HG03432 (cell line): ENCODE results near the gene GNGT1.

ENCODE experiments used
- ATAC-seq: cut with Tn5 transposase; IDR thresholded peaks from one replicate; pipeline ENCODE4 v1.9.1; 2021; ENCODE audit warnings: mild to moderate bottlenecking, moderate library complexity; ENCODE audit not compliant: unreplicated experiment

The GNGT1 gene

DNA sequence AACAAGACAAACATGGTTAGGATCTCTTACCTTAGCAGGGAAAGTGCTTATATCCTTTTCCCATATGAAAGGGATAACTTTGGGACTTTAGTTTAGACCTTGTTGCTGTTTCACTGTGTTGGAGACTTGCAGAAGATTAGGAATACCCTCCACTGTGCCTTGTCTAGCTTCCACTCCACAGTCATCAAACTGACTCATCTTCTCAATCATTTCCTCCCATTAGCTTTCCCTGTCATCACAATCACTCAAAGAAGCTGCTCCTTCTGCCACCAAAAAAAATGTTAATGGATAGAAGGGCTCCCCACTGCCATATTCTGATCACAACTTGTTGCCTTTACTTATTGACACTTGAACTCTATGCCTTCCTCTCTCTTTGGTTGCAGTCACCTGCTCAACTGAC is 31.9 kb downstream of the GNGT1 start:
- ATAC-seq, result no peak

DNA sequence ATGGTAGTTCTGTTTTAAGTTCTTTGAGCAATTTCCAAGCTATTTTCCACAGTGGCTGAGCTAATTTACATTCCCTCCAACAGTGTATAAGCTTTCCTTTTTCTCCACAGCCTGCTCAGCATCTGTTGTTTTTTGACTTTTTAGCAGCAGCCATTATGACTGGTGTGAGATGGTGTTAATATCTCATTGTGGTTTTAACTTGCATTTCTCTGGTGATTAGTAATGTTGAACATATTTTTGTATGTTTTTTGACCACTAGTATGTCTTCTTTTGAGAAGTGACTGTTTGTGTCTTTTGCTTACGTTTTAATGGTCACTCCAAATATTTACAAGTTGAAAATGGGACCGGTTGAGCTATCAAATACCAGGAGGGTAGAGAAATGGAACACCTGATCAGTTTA is 35.6 kb downstream of the GNGT1 start:
- ATAC-seq, result no peak

DNA sequence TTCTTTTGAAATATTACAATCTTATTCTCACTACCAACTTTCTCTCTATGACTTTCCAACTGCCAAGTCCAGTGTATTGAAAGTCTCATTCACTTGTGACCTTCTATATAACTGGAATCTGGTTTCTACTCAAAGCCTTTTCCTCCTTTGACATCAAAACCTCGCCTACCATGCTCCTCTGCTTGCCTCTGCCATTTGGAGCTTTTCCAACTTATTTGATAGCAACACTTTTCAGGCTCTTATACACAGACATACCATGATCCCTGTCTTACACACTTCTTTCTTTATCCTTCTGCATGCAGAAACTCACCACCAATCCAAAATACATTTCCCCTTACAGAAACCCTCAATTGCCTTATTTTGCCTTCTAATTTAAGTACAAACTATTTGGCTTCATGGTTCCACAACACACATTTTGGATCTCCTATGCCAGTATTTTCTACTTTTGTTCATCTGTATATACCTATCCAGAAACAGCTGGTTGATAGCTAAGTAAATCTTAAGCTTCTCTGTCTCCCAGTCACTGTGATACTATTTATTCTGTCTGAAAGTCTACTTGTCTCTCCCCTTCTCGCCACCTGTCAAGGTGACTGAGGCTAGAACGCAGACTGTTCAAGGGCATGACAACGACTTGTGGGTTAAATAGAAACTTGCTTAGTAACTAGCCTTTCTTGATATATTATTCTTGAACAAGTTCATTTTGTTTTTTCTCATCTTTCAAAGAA is 37.6 kb downstream of the GNGT1 start:
- ATAC-seq, result peak; percentile 50

DNA sequence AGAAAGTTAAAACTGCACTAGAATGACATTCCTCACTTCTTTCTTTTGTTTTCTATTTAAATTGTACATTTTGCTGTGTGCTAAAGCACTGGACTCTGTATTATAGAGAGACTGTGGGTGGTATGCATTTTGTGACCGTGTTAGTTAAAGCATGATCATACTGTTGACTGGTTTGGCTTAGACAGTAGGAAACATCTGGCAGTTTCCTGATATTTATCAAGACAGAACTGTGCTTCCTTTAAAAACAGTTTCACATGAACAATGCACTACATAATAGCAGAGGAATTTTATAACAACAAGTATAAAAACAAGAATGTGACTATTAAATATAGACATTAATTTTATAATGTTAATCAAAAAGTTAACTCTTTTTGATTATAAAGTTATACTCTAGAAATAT is 38.3 kb downstream of the GNGT1 start:
- ATAC-seq, result no peak

DNA sequence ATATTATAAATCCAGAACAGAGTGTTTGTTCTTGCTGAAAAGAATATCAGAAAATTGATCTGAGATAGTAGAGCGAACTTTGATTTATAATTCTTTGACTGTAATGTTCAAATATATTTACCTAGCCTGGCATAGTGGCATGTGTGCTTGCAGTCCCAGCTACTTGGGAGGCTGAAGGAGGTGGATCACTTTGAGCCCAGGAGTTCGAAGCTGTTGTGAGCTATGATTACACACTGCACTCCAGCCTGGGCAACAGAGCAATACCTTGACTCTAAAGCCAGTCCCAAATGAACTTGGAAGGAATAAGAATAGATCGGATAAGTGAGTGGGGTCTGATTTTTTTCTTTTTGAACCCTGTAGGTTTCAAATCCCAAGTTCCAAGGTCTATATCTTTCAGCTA is 38.7 kb downstream of the GNGT1 start:
- ATAC-seq, result no peak

DNA sequence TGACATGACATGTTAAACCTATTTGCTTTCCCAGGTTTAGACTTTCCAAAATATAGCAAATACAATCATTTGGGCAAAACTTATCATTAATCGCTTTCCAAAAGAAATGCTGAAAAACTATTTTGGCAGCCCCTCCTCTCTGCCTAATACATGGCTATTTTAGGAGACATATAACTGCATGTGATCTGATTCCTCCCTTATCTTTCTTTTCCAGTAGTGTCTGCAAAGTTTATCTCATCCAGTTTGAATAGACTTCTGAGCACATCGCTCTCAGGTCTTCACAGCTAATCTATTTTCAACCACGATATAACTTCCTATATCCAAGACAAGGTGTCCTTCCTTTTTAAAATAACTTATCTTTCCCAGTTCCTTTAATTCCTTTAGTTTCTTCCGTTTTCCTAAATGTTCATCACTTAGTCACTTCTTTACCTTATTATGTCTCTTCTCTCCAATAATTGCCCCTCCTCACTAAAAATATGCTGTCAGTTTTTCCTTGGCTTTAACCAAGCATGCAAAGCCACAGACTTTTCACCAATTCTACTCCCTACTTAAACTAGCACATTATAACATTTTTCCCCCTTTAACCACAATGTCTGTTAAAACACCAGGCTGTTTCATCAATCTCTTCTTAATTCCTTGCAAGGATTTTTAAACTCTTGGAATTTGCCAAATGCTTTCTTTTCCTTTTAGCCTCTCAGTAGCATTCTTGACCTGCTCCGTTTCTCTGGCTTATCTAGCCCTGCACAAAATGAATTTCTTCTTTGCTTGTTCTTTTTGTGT is 39.6 kb downstream of the GNGT1 start:
- ATAC-seq, result no peak

DNA sequence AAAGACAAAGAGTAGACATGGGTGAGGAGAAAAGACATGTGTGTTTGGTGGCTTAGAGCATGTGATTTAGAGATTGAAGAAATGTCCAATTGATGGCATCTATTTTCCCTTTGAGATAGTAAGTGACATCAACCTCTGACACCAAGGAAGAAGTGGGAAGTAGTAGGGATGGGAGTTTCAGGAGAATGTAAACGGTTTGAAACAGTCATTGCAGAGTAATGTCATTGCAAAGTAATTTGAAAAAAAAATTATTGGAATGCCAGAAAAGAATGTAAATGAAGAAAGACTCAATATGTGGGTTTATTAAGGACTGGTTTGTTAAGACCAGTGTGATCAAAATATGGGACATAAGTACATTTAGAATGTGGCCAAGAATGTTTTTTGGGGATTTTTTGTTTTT is 41.7 kb downstream of the GNGT1 start:
- no peak for ATAC-seq

DNA sequence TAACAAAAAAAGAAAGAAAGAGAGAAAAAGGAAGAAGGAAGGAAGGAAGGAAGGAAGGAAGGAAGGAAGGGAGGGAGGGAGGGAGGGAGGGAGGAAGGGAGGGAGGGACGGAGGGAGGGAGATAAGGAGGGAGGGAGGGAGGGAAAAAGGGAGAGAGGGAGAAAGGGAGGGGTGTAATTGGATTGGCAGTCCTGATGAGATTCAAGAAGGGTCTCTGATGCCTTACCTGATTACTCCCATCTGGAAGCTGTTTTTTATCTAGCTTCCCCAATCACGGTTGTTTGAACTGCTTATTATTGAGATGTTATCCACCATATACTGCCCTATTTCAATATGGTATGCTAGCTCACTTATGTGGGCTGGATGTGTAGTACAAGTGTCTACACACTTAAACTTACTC is 42.5 kb downstream of the GNGT1 start:
- no peak for ATAC-seq

DNA sequence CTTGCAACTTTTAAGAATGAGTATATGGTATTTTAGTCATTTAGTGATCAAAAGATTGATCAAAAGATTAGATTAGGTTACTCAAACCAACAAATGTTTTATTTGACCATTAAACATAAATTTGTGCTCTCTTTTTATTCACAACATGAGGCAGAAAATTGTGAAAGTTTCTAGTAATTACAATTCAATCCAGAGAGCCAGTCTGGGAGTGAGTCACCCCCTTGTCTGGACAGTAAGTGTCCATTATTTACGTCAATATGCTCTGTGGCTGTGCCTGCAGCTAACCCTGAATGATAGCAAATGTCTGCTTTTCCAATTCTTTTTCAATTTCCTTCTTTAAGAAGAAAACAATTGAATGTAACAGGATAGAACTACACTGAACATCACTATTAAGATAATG is 43.1 kb downstream of the GNGT1 start:
- ATAC-seq, result no peak

DNA sequence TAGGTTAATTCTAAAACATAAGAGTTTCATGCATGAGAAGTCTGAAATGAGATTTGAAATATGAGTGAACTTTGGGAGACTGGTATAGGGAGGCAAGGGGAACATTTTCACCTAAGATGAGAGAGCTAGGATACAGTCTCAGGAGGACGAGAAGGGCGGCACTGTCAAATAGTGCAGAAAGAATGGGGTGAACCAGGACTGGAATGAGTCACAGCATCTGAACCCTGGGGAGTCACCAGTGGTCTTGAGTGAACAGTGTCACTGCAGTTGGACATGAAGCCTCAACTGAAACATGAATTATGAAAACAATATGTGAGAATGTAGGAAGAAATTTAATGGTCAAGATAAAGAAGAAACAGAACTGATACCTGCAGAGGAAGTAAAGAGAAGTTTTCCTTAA is 48.9 kb downstream of the GNGT1 start:
- ATAC-seq, result peak; percentile 89

DNA sequence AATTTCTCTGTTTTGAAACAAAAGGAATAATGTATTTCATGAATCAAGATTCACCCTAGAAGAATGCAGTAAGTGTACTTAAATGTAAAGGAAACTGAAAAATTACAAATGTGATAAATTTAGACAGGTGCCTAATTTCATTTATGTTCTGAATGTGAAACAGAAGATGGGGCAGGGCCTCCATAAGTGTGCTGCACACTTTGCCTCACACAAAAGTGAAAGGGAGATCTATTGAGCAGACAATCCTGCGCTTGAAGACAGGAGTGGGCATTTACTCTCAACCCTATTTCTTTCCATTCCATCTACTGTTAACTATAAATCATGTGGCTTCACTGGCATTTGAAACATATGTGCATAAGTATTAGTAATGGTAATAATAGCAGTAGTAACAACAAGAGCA is 51.4 kb downstream of the GNGT1 start:
- ATAC-seq, result no peak

DNA sequence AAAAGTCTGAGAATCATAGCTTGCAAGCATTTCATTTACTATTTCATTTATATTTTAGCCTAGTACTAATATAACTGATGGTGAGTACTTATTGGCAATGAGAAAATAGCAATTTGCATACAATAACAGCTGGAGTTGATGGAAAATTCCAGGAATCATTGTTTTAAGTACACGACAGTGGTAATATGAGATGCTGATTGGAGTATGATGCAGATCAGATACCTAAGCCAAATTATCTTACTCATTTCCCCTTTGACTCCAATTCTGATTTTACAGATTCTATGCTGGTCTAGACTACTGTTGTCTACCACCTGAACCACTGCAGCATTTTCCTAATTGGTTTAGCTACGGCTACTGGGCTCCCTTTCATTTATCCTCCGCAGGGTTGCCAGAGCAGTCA is 51.8 kb downstream of the GNGT1 start:
- ATAC-seq, result no peak

DNA sequence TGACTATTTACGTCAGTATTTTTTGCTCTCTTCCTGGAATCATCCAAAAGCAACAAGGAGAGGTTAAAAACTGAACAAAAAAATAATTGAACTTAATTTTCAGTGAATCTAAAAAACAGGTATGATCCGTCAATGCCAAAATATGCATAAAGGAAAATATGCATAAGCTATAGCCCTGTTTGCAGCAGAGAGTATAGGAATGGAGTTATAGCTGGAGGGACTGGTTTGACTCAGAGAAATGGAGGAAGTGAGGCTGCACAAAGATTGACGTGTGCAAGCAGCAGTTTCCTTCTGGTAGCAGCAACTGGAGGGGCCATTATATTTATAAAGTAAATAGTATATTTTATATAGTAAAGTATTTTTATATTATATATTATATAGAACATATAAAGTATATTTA is 52.3 kb downstream of the GNGT1 start:
- no peak for ATAC-seq
